Esophagus squamous epithelium (tissue), 4 donors: ENCODE data around the gene SMIM32.

Experiments
- CTCF ChIP-seq, 6 experiments: fragments of 450-650 bp in 4 of 6; fragments of 200-600 bp in 2 of 6; sonication (generic) in 2 of 6; IDR thresholded peaks; one replicate each; pipeline ENCODE4 v1.5.1; 2016 to 2019; ENCODE audit warnings: antibody characterized with exemption in 6 of 6, mild to moderate bottlenecking in 4 of 6, moderate library complexity in 4 of 6
- POLR2A ChIP-seq, 4 donors: fragments of 450-650 bp; IDR thresholded peaks; one replicate each; pipeline ENCODE4 v1.6.1; 2017; ENCODE audit warnings: antibody characterized with exemption in 4 of 4, mild to moderate bottlenecking in 4 of 4, moderate library complexity in 3 of 4

- no peak for TF ChIP-seq CTCF (IDR thresholded peaks at IDR 0.05)
- TF ChIP-seq POLR2A (IDR thresholded peaks at IDR 0.05): no peak
Measured at GRCh38 chr5:136182618-136183017, 10.3 kb downstream of the SMIM32 start.
